D721Med (cell line): ENCODE data around the gene GPR15.

Source experiments
- DNase-seq: peaks from one replicate; pipeline ENCODE4 v3.0.0; 2011; ENCODE audit warnings: low spot score; ENCODE audit not compliant: insufficient read length
- FAIRE-seq: peaks from 2 replicates; lab custom pipeline; 2011; peaks lifted over from hg19 to GRCh38; lab: Jason Lieb, UNC
- TF ChIP-seq, protein P1 (sequence below): IDR thresholded peaks from 2 replicates; pipeline ENCODE4 v1.5.1; 2012; ENCODE audit warnings: mild to moderate bottlenecking, control low read depth; ENCODE audit not compliant: insufficient read depth; ENCODE audit errors: missing control alignments

The GPR15 gene

DNA sequence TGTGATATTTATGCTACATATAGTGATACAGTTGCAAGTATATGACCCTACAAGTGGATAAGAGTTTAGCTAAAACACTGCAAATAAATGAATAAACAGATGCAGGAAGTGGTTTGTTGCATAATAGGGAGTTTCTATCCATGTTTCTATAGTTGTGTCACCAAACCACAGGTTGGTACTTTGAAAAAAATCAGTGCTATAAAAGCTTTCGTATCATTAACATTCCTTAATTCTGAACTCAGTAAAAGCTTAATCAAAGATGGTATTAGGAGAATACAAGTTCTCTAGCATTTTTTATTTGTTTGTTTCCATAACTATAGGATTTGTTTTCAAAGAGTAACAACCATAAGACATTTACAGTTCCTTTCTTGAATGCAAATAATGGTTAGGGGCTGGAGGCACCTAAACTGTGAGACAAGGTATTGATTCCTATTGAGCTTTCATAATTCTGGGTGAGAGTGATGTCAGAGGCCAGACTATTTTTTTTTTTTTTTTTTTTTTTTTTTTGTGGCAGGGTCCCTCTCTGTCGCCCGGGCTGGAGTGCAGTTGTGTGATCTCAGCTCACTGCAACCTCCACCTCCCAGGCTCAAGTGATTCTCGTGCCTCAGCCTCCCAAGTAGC lies 32.0 kb downstream of the GPR15 start:
- DNase-seq (no peak), FAIRE-seq (no peak)
- TF ChIP-seq, protein P1, sequence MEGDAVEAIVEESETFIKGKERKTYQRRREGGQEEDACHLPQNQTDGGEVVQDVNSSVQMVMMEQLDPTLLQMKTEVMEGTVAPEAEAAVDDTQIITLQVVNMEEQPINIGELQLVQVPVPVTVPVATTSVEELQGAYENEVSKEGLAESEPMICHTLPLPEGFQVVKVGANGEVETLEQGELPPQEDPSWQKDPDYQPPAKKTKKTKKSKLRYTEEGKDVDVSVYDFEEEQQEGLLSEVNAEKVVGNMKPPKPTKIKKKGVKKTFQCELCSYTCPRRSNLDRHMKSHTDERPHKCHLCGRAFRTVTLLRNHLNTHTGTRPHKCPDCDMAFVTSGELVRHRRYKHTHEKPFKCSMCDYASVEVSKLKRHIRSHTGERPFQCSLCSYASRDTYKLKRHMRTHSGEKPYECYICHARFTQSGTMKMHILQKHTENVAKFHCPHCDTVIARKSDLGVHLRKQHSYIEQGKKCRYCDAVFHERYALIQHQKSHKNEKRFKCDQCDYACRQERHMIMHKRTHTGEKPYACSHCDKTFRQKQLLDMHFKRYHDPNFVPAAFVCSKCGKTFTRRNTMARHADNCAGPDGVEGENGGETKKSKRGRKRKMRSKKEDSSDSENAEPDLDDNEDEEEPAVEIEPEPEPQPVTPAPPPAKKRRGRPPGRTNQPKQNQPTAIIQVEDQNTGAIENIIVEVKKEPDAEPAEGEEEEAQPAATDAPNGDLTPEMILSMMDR = no peak

DNA sequence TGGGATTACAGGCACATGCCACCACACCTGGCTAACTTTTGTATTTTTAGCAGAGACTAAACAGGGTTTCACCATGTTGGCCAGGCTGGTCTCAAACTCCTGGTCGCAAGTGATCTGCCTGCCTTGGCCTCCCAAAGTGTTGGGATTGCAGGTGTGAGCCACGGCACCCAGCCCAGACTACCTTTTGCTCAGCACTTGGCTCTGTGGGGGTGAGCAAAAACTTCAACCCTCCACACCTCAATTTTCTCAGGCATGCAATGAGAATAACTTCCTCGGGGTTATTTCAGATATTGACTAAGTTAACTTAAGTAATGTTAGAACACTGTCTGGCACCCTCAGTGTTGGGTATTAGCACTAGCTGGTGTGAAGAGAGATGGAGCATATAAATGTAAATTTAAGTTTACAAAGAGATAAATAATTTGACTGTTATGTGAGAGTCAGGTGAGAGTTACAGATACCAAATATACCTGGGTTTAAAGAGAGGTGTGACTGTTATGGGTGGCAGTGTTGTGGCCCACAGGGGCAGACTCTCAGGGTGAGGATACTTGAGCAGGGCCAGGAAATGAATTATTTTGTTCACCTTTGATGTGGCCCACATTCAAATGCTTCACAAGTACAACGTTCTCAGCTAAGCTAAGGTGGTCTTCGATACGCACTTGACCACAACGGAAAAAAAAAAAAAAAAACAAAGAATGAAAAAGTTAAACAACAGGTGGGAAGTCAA lies 32.7 kb downstream of the GPR15 start:
- FAIRE-seq (no peak), DNase-seq (no peak)
- TF ChIP-seq, protein P1 = no peak

DNA sequence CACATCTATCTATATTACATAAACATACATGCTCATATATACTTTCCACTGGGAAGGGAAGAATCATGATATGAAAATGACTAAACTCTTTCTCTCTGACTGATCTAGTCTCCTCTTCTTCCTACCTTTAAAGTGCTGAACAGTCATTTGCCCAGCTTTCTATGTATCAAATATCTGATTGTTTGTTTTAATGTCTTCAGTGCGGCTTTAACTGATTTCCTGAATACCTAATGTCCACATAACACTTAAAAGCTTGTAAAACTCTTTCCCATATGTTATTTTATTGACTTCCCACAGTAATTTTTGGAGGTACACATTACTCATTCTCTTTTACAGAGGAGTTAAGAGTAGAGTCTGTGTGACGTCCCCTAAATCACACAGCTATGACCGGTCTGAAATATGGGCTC lies 33.5 kb downstream of the GPR15 start:
- no peak for DNase-seq
- no peak for FAIRE-seq
- TF ChIP-seq, protein P1 = no peak

GRCh38 chr3:98565843-98566242 lies 34.1 kb downstream of the GPR15 start:
- FAIRE-seq (no peak), DNase-seq (no peak)
- TF ChIP-seq, protein P1 = no peak

GRCh38 chr3:98567666-98568270 lies 36.0 kb downstream of the GPR15 start:
- TF ChIP-seq, protein P1 = no peak
- no peak for DNase-seq
- FAIRE-seq = no peak

- no peak for FAIRE-seq
- TF ChIP-seq, protein P1 = no peak
- no peak for DNase-seq
Measured at GRCh38 chr3:98568402-98568801, 36.6 kb downstream of the GPR15 start.

- FAIRE-seq (no peak), DNase-seq (no peak)
- TF ChIP-seq, protein P1 = peak; percentile 40
Measured at GRCh38 chr3:98573181-98573728, 41.5 kb downstream of the GPR15 start.
